Pancreas (tissue), 10 donors: Measurements from ENCODE around the gene ILRUN. TPM values are rescaled to one million over a fixed set of nuclear protein-coding genes. Genes with fewer than 3 reads are reported as not detected.
A peak's percentile ranks its signal among the peaks of the same experiment; 100 is the strongest.

Source experiments
- ATAC-seq, 4 donors: fragments of 200-7000 bp; cut with Tn5 transposase; one replicate each; pipeline versions ENCODE4 v1.8.0 to v1.9.1; 2020; ENCODE audit warnings: mild to moderate bottlenecking in 4 of 4, moderate library complexity in 4 of 4
- DNase-seq, 6 donors: peaks; one replicate each; pipeline ENCODE4 v3.0.0-alpha.2; 2020
- FAIRE-seq: peaks from 2 replicates; lab custom pipeline; 2012; peaks lifted over from hg19 to GRCh38; lab: Jason Lieb, UNC
- H3K27ac ChIP-seq, 4 donors: fragments of 200-600 bp; sonication (generic); 1 replicate in 3 of 4; 2 replicates in 1 of 4; pipeline versions ENCODE4 v1.5.0 to v1.8.0; 2020
- H3K27me3 ChIP-seq, 4 donors: fragments of 200-600 bp; one replicate each; pipeline ENCODE4 v1.8.0; 2021
- H3K36me3 ChIP-seq, 3 donors: fragments of 200-600 bp; sonication (generic) in 1 of 3; one replicate each; pipeline versions ENCODE4 v1.5.0 to v1.8.0; 2020 to 2021
- H3K4me1 ChIP-seq, 3 donors: fragments of 200-600 bp; one replicate each; pipeline ENCODE4 v1.8.0; 2021
- H3K4me3 ChIP-seq, 4 donors: fragments of 200-600 bp; sonication (generic) in 2 of 4; one replicate each; pipeline versions ENCODE4 v1.5.0 to v1.8.0; 2020 to 2021
- H3K9me3 ChIP-seq, 4 donors: fragments of 200-600 bp; one replicate each; pipeline ENCODE4 v1.8.0; 2021
- CTCF ChIP-seq, 4 donors: fragments of 200-600 bp; sonication (generic) in 3 of 4; IDR thresholded peaks; one replicate each; pipeline versions ENCODE4 v1.5.0 to v1.8.0; 2021; ENCODE audit warnings: antibody characterized with exemption in 4 of 4
- WGBS, 2 donors: extraction: QIAGEN DNeasy Blood & Tissue Kit; methylation state at CpG; one replicate each; pipeline ENCODE4 v1.1.7; 2013; 5-methylcytosine and 5-hydroxymethylcytosine counted together
- intact Hi-C, 3 donors: fragments of 100-400 bp; cut with DNase I; formaldehyde crosslinking; loops; one replicate each; pipeline versions ENCODE4 v1.11.1 to v1.14.2; 2022
- polyA plus RNA-seq, 2 donors: library from polyadenylated mRNA; stranded (reverse); fragments of 200-250 nt; gene quantifications; one replicate each; pipeline ENCODE4 v1.2.3, GENCODE V29; 2013
- total RNA-seq, 6 donors: library from RNA; stranded (reverse); fragmentation: NEBNext Ultra II Directional in 4 of 6; extraction: Animal tissue kit (Norgen Biotek cat#: 25700) in 4 of 6; gene quantifications; one replicate each; pipeline versions ENCODE4 v1.2.1 to v1.2.4, GENCODE V29; 2021 to 2023
- donor health status: healthy with polysubstance abuse.
- donor health status: DM: no; HTN: no; CAD: no; lungs with moderate emphysema.
- donor health status: DM: no; HTN: no; CAD: no.
- donor health status: control.
- donor health status: control.
- donor health status: Bipolar disorder and iron deficiency.
- donor health status: DM: yes; HTN: yes; CAD: no.
- donor health status: DM: no; HTN: no; CAD: no.
- donor health status: DM: no; HTN: no; CAD: no.
- donor health status: DM: yes; HTN: yes; CAD: no.

ILRUN gene
- total and polyA plus RNA-seq, 8 donors = 14.6 to 32.9 (median 22.7) TPM

- intact Hi-C loops = no loop called here
- Histone ChIP-seq H3K27me3 (no peaks in the 10 kb centered on the region), H3K9me3 (no peaks in the 10 kb centered on the region), H3K36me3 (no peaks in the 10 kb centered on the region), H3K4me1 (peaks cover 9 to 22% (median 15%) of the 10 kb centered on the region in 3 donors), H3K27ac (peak overlapping the region; percentile 86 to 93 (median 90)), H3K4me3 (peak overlapping the region; percentile 85 to 92 (median 90))
- DNase-seq = peak in 4 of 6 donors; percentile 54 to 90 (median 80)
- TF ChIP-seq CTCF (IDR thresholded peaks at IDR 0.05) = no peak
- 0 to 1% methylated on average over 41 of the region's 41 CpGs for WGBS, 2 donors
- ATAC-seq = peak; percentile 42 to 68 (median 60)
- FAIRE-seq = no peak
Observed at GRCh38 chr6:34696189-34696738, 303 bp downstream of the ILRUN start.

- Histone ChIP-seq H3K27ac (peak overlapping the region; percentile 86 to 93 (median 90)), H3K36me3 (no peaks in the 10 kb centered on the region), H3K9me3 (no peaks in the 10 kb centered on the region), H3K4me1 (peaks cover 9 to 22% (median 15%) of the 10 kb centered on the region in 3 donors), H3K27me3 (no peaks in the 10 kb centered on the region), H3K4me3 (peak overlapping the region; percentile 85 to 92 (median 90))
- DNase-seq (no peak), ATAC-seq (no peak), FAIRE-seq (no peak)
- TF ChIP-seq CTCF (IDR thresholded peaks at IDR 0.05) = no peak
- intact Hi-C loops = no loop called here
- WGBS, 2 donors = 2 to 6% methylated on average over 5 of the region's 5 CpGs
Observed at GRCh38 chr6:34695729-34696188, 808 bp downstream of the ILRUN start.

GRCh38 chr6:34692280-34692679 lies 4.3 kb downstream of the ILRUN start:
- Histone ChIP-seq H3K9me3 (no peaks in the 10 kb centered on the region), H3K4me1 (peaks cover 9 to 27% (median 15%) of the 10 kb centered on the region in 3 donors), H3K4me3 (no peak overlapping the region), H3K27ac (no peak overlapping the region), H3K27me3 (no peaks in the 10 kb centered on the region), H3K36me3 (no peaks in the 10 kb centered on the region)
- no peak for FAIRE-seq
- no peak for TF ChIP-seq CTCF (IDR thresholded peaks at IDR 0.05)
- no peak for ATAC-seq
- intact Hi-C loops = no loop called here
- no peak for DNase-seq
- 61 to 62% methylated on average over 4 of the region's 4 CpGs for WGBS, 2 donors

- Histone ChIP-seq H3K27me3 (no peaks in the 10 kb centered on the region), H3K36me3 (no peaks in the 10 kb centered on the region), H3K4me1 (peaks cover 13 to 32% (median 18%) of the 10 kb centered on the region in 3 donors), H3K4me3 (no peak overlapping the region), H3K27ac (no peak overlapping the region), H3K9me3 (no peaks in the 10 kb centered on the region)
- intact Hi-C loops = no loop called here
- FAIRE-seq (no peak), ATAC-seq (no peak), DNase-seq (no peak)
- no peak for TF ChIP-seq CTCF (IDR thresholded peaks at IDR 0.05)
Observed at GRCh38 chr6:34689742-34690141, 6.8 kb downstream of the ILRUN start.

GRCh38 chr6:34688956-34689355 lies 7.6 kb downstream of the ILRUN start:
- H3K4me1 ChIP-seq = peaks cover 5 to 28% (median 15%) of the 10 kb centered on the region in 3 donors
- H3K4me3 ChIP-seq = no peak overlapping the region
- 70 to 83% methylated on average over 5 of the region's 5 CpGs for WGBS, 2 donors
- no peak overlapping the region for H3K27ac ChIP-seq
- FAIRE-seq (no peak), ATAC-seq (peak in 1 of 4 donors; percentile 17), DNase-seq (no peak)
- H3K27me3 ChIP-seq = no peaks in the 10 kb centered on the region
- no peaks in the 10 kb centered on the region for H3K9me3 ChIP-seq
- intact Hi-C loops = no loop called here
- H3K36me3 ChIP-seq = no peaks in the 10 kb centered on the region
- no peak for TF ChIP-seq CTCF (IDR thresholded peaks at IDR 0.05)
